ENCODE measurements around the gene TLX3. TPM values are rescaled to one million over a fixed set of nuclear protein-coding genes. Genes with fewer than 3 reads are reported as not detected.

Gene TLX3
- total and polyA plus RNA-seq, 3 donors from 2014 or later, result 0.21 TPM; not detected in 2

- TF ChIP-seq CTCF (IDR thresholded peaks at IDR 0.05), result no peak
- TF ChIP-seq POLR2A (IDR thresholded peaks at IDR 0.05), result no peak
- intact Hi-C loops (cut with DNase I; ENCODE audit: low total_unique reads), result no loop called here
These were observed 9.0 kb downstream of the TLX3 start for GRCh38 chr5:171318026-171318425.

GRCh38 chr5:171321447-171321846 lies 12.4 kb downstream of the TLX3 start:
- no peaks in the 10 kb centered on the region for H3K9me3 ChIP-seq
- H3K36me3 ChIP-seq (ENCODE audit: low read depth, missing control alignments), result no peaks in the 10 kb centered on the region
- no peaks in the 10 kb centered on the region for H3K4me1 ChIP-seq
- WGBS, 2 donors, result 71 to 85% methylated on average over 7 of the region's 7 CpGs
- no peak for DNase-seq
- intact Hi-C loops (cut with DNase I; ENCODE audit: low total_unique reads), result no loop called here
- no peak overlapping the region for H3K4me3 ChIP-seq
- no peaks in the 10 kb centered on the region for H3K27me3 ChIP-seq
- no peak overlapping the region for H3K27ac ChIP-seq
- no peak for TF ChIP-seq POLR2A (IDR thresholded peaks at IDR 0.05)
- no peak for TF ChIP-seq CTCF (IDR thresholded peaks at IDR 0.05)

More at GRCh38 chr5:171318026-171318425, 9.0 kb downstream of the TLX3 start:
- Histone ChIP-seq H3K27me3 (peaks cover 6% of the 10 kb centered on the region), H3K27ac (no peak overlapping the region), H3K4me3 (no peak overlapping the region), H3K4me1 (peaks cover 19% of the 10 kb centered on the region), H3K36me3 (ENCODE audit: low read depth, missing control alignments) (no peaks in the 10 kb centered on the region), H3K9me3 (no peaks in the 10 kb centered on the region)
- 18% methylated on average over 9 of the region's 9 CpGs for WGBS, 2 donors
- no peak for DNase-seq

- Histone ChIP-seq H3K36me3 (ENCODE audit: low read depth, missing control alignments) (no peaks in the 10 kb centered on the region), H3K27me3 (no peaks in the 10 kb centered on the region), H3K4me3 (no peak overlapping the region), H3K9me3 (no peaks in the 10 kb centered on the region), H3K27ac (no peak overlapping the region), H3K4me1 (no peaks in the 10 kb centered on the region)
- WGBS, 2 donors, result 92 to 95% methylated on average over 5 of the region's 5 CpGs
- intact Hi-C loops (cut with DNase I; ENCODE audit: low total_unique reads), result no loop called here
- DNase-seq, result no peak
- TF ChIP-seq CTCF (IDR thresholded peaks at IDR 0.05) (no peak), POLR2A (IDR thresholded peaks at IDR 0.05) (no peak)
These were observed 13.5 kb downstream of the TLX3 start for GRCh38 chr5:171322527-171322926.

- Histone ChIP-seq H3K27ac (no peak overlapping the region), H3K36me3 (ENCODE audit: low read depth, missing control alignments) (no peaks in the 10 kb centered on the region), H3K4me3 (no peak overlapping the region), H3K4me1 (no peaks in the 10 kb centered on the region), H3K27me3 (no peaks in the 10 kb centered on the region), H3K9me3 (no peaks in the 10 kb centered on the region)
- no peak for DNase-seq
- 74 to 78% methylated on average over 3 of the region's 3 CpGs for WGBS, 2 donors
- intact Hi-C loops (cut with DNase I; ENCODE audit: low total_unique reads), result no loop called here
- TF ChIP-seq POLR2A (IDR thresholded peaks at IDR 0.05) (no peak), CTCF (IDR thresholded peaks at IDR 0.05) (no peak)
These were observed 14.0 kb downstream of the TLX3 start for GRCh38 chr5:171323007-171323406.

- TF ChIP-seq CTCF (IDR thresholded peaks at IDR 0.05) (no peak), POLR2A (IDR thresholded peaks at IDR 0.05) (no peak)
- WGBS, 2 donors, result 34 to 35% methylated on average over 20 of the region's 20 CpGs
- Histone ChIP-seq H3K36me3 (ENCODE audit: low read depth, missing control alignments) (no peaks in the 10 kb centered on the region), H3K27ac (no peak overlapping the region), H3K4me3 (no peak overlapping the region), H3K9me3 (no peaks in the 10 kb centered on the region), H3K4me1 (no peaks in the 10 kb centered on the region), H3K27me3 (no peaks in the 10 kb centered on the region)
- no peak for DNase-seq
- intact Hi-C loops (cut with DNase I; ENCODE audit: low total_unique reads), result no loop called here
These were observed 15.0 kb downstream of the TLX3 start for GRCh38 chr5:171323806-171324632.
